Loucy (cell line): ENCODE data around the gene RRP8.

Source experiments
- H2AFZ ChIP-seq: fragments of 200-600 bp; sonication (generic); 2 replicates; pipeline ENCODE4 v1.6.0; 2016; ENCODE audit warnings: antibody characterized with exemption, mild to moderate bottlenecking, low read length, moderate library complexity
- H3F3A ChIP-seq: fragments of 200-600 bp; 2 replicates; pipeline ENCODE4 v1.6.0; 2016; ENCODE audit warnings: antibody characterized with exemption, low read depth, mild to moderate bottlenecking
- H3K27me3 ChIP-seq: fragments of 200-600 bp; sonication (generic); 2 replicates; pipeline ENCODE4 v1.6.1; 2014; ENCODE audit warnings: low read length, mild to moderate bottlenecking; ENCODE audit not compliant: insufficient read depth, poor library complexity, severe bottlenecking
- H3K36me3 ChIP-seq: fragments of 200-600 bp; sonication (generic); 2 replicates; pipeline ENCODE4 v1.6.1; 2016; ENCODE audit warnings: low read length; ENCODE audit not compliant: insufficient read depth
- H3K4me1 ChIP-seq: fragments of 200-600 bp; sonication (generic); 2 replicates; pipeline ENCODE4 v1.5.1; 2014; ENCODE audit warnings: low read length, mild to moderate bottlenecking; ENCODE audit not compliant: insufficient read depth, poor library complexity, severe bottlenecking
- H3K4me2 ChIP-seq: fragments of 200-600 bp; sonication (generic); 2 replicates; pipeline ENCODE4 v1.6.0; 2014; ENCODE audit warnings: antibody characterized with exemption, low read length, low read depth, mild to moderate bottlenecking; ENCODE audit not compliant: poor library complexity, severe bottlenecking
- H3K4me3 ChIP-seq: fragments of 200-600 bp; sonication (generic); 2 replicates; pipeline ENCODE4 v1.5.1; 2014; ENCODE audit warnings: low read length, mild to moderate bottlenecking, mixed read lengths; ENCODE audit not compliant: poor library complexity, severe bottlenecking
- H3K79me2 ChIP-seq: fragments of 200-600 bp; sonication (generic); 2 replicates; pipeline ENCODE4 v1.6.1; 2014; ENCODE audit warnings: low read length; ENCODE audit not compliant: insufficient read depth
- H3K9ac ChIP-seq: fragments of 200-600 bp; sonication (generic); 2 replicates; pipeline ENCODE4 v1.6.0; 2014; ENCODE audit warnings: mild to moderate bottlenecking, low read depth, low read length, moderate library complexity; ENCODE audit not compliant: poor library complexity, severe bottlenecking
- H3K9me2 ChIP-seq: fragments of 200-600 bp; sonication (generic); replicated peaks from 2 replicates; pipeline ENCODE4 v1.6.1; 2016; ENCODE audit warnings: low read depth, low read length, mixed read lengths
- H3K9me3 ChIP-seq: fragments of 200-600 bp; sonication (generic); 2 replicates; pipeline ENCODE4 v1.6.1; 2014; ENCODE audit warnings: mild to moderate bottlenecking, antibody characterized with exemption, low read length, low read depth; ENCODE audit not compliant: insufficient read depth
- H4K20me1 ChIP-seq: fragments of 200-600 bp; sonication (generic); 2 replicates; pipeline ENCODE4 v1.6.0; 2014; ENCODE audit warnings: antibody characterized with exemption, low read length, mild to moderate bottlenecking; ENCODE audit not compliant: insufficient read depth, poor library complexity, severe bottlenecking
- CTCF ChIP-seq: fragments of 200-600 bp; sonication (generic); conservative IDR thresholded peaks from 2 replicates; pipeline ENCODE4 v1.5.1; 2014; ENCODE audit warnings: mild to moderate bottlenecking, antibody characterized with exemption, low read length
- EZH2phosphoT487 ChIP-seq: fragments of 200-600 bp; IDR thresholded peaks from 2 replicates; pipeline ENCODE4 v1.6.1; 2018; ENCODE audit warnings: antibody characterized with exemption, mild to moderate bottlenecking, moderate library complexity, borderline replicate concordance

The RRP8 gene

GRCh38 chr11:6633422-6634408 lies 30.3 kb upstream of the RRP8 start:
- Histone ChIP-seq H3K4me3 (no peak overlapping the region), H3K4me1 (peaks cover 9% of the 10 kb centered on the region), H3K9ac (no peak overlapping the region), H4K20me1 (no peaks in the 10 kb centered on the region), H3F3A (no peaks in the 10 kb centered on the region), H2AFZ (no peak overlapping the region), H3K79me2 (no peaks in the 10 kb centered on the region), H3K9me2 (no peaks in the 10 kb centered on the region), H3K4me2 (no peak overlapping the region), H3K36me3 (no peaks in the 10 kb centered on the region), H3K9me3 (no peaks in the 10 kb centered on the region), H3K27me3 (no peaks in the 10 kb centered on the region)
- no peak for TF ChIP-seq EZH2phosphoT487
- TF ChIP-seq CTCF = no peak

DNA sequence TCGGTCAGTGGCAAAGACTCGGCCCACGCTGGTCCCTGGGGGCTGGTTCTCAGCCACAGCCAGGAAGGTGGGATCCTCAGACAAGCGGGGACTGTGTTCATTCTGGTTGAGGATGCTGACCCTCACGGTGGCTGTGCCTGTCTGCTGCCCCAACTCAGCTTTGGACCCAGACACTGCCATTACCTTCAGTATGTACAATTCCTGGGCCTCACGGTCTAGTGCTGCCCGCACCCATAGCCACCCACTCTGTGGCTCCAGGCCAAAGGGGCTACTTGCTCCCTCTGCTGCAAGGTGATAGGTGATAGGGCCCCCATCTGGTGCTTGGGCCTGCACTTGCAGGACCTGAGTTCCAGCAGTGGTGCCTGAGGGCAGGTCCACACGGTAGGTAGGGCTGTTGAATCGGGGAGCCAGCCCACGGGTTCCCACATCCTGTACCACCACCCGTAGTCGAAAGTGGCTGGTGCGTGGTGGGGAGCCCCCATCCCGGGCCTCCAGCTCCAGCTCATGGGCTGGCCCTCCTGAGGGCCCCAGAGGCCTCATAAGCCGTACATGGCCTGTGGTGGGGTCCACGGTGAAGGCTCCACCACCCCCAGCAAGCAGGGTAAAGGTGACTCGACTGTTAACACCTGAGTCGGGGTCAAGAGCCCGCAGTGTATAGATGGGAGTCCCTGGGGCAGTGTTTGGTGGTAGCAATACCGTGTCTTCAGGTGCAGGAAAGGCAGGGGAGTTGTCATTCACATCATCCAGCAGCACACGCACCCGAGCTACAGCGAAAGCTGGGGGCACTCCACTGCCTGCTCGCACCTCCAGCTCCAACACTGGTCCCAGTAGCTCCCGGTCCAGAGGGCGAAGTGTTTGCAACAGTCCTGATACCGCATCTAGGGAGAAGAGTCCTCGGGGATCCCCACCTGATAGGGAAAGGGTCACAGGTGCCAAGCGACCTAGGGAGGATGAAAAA lies 29.0 kb upstream of the RRP8 start:
- H3K79me2 ChIP-seq = no peaks in the 10 kb centered on the region

More for the DNA sequence above, 29.0 kb upstream of the RRP8 start:
- peaks cover 14% of the 10 kb centered on the region for H3K4me1 ChIP-seq
- H3K4me3 ChIP-seq = no peak overlapping the region
- no peaks in the 10 kb centered on the region for H4K20me1 ChIP-seq
- TF ChIP-seq EZH2phosphoT487 (no peak), CTCF (no peak)
- no peak overlapping the region for H3K4me2 ChIP-seq
- H3K27me3 ChIP-seq = no peaks in the 10 kb centered on the region
- H3K9me3 ChIP-seq = no peaks in the 10 kb centered on the region
- H3K9ac ChIP-seq = no peak overlapping the region
- H3K9me2 ChIP-seq = no peaks in the 10 kb centered on the region
- H3K36me3 ChIP-seq = no peaks in the 10 kb centered on the region
- no peak overlapping the region for H2AFZ ChIP-seq
- H3F3A ChIP-seq = no peaks in the 10 kb centered on the region
